GM12865 (cell line): ENCODE data around the gene RFX7.

Experiments
- DNase-seq: peaks from one replicate; pipeline ENCODE4 v3.0.0; 2010; ENCODE audit warnings: low read depth
- H3K4me3 ChIP-seq: 2 replicates; pipeline ENCODE4 v1.5.1; 2011; ENCODE audit warnings: mild to moderate bottlenecking, low read depth, low read length, control low read depth
- TF ChIP-seq, protein P1 (sequence below): IDR thresholded peaks from 2 replicates; pipeline ENCODE4 v1.5.1; 2011; ENCODE audit warnings: low read length, control low read depth, low read depth, inconsistent platforms; ENCODE audit not compliant: insufficient read depth; ENCODE audit errors: missing control alignments

The RFX7 gene

DNA sequence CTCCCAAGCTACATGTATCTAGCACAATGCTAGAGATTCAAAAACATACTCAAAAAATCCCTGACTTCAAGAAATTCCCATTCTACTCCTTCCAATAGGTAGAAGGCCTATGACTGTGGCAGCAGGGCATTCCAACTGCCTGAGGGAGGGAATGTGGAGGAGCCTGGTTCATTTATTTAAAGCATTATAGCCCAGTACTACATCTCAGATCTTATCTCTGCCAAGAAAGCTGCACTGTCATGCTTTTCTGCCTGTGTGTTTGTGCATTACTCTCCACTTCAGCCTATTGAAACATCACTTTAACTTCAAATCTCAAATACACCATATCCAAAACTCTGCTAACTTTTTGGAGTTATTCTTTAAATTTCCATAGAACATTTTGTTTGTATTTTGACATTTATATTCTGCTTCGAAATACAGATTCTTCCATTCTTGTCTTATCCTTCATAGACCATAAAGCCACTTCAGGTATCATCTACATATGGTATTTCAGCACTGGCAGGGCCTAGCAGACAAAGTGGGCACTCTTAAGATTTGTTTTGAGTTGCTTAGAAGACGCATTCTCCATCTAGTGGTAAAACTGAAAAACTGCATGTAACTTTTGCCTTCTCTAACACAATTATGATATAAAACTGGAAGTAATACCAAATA, 191.2 kb downstream of the RFX7 start:
- TF ChIP-seq, protein P1, sequence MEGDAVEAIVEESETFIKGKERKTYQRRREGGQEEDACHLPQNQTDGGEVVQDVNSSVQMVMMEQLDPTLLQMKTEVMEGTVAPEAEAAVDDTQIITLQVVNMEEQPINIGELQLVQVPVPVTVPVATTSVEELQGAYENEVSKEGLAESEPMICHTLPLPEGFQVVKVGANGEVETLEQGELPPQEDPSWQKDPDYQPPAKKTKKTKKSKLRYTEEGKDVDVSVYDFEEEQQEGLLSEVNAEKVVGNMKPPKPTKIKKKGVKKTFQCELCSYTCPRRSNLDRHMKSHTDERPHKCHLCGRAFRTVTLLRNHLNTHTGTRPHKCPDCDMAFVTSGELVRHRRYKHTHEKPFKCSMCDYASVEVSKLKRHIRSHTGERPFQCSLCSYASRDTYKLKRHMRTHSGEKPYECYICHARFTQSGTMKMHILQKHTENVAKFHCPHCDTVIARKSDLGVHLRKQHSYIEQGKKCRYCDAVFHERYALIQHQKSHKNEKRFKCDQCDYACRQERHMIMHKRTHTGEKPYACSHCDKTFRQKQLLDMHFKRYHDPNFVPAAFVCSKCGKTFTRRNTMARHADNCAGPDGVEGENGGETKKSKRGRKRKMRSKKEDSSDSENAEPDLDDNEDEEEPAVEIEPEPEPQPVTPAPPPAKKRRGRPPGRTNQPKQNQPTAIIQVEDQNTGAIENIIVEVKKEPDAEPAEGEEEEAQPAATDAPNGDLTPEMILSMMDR = peak; percentile 64
- H3K4me3 ChIP-seq = no peak overlapping the region
- peak; percentile 50 for DNase-seq

DNA sequence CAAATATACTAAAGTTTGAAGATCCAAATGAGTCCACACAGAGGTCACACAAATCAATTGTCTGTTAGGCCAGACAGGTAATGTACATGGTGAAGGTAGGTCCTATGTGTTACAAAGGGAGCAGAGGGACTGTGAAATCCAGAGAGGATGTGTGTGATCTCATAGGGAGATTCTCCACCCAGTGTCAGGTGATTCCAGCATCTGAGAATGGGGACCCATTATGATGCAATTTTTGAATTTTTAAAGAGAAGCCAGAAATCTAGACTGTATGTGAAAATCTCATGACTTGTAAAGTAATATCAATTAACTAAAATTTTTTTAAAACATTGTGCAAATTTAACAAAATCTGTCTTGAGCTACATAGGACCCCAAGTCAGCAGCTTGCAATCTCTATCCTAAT, 192.0 kb downstream of the RFX7 start:
- TF ChIP-seq, protein P1 = no peak
- DNase-seq = no peak
- no peak overlapping the region for H3K4me3 ChIP-seq

DNA sequence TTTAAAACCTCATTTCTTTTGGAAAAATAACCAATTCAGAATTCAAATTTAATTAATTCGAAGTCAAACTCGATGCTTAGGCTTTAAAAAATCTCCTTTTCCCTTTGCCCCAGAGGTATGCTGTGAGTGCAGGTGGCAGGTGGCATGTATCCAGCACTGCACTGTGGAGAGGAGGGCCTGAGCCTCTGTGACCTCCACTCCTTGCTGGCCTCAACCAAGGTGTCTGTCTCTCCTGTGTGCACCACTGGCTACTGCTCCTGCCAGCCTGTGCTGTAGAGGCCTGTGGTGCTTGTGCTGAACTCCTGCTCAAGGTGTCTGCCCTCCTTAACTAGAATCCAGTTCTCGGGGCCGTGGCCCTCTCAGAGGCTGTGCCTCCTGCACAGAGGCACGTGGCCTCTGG, 194.1 kb downstream of the RFX7 start:
- TF ChIP-seq, protein P1 = no peak
- no peak overlapping the region for H3K4me3 ChIP-seq

DNA sequence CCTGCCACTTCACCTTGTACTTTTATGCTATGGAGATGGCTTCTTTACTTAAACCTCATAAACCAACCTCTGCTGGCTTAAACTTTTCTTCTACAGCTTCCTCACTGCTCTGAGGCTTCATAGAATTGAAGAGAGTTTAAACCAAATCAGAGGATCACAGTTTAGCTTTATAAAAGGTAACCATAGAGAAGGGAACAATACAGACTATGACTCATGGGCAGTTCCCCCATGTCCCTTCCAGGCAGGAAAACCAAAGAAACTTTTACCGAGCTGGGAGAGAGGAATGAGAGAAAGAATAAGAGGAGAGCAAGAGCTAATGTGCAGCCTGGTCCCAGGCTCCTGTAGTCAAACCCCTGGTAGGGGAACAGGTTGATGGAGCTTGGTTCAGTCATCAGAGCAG, 196.3 kb downstream of the RFX7 start:
- no peak for DNase-seq
- H3K4me3 ChIP-seq = no peak overlapping the region
- TF ChIP-seq, protein P1 = no peak

More for the DNA sequence above, 194.1 kb downstream of the RFX7 start:
- DNase-seq = no peak

DNA sequence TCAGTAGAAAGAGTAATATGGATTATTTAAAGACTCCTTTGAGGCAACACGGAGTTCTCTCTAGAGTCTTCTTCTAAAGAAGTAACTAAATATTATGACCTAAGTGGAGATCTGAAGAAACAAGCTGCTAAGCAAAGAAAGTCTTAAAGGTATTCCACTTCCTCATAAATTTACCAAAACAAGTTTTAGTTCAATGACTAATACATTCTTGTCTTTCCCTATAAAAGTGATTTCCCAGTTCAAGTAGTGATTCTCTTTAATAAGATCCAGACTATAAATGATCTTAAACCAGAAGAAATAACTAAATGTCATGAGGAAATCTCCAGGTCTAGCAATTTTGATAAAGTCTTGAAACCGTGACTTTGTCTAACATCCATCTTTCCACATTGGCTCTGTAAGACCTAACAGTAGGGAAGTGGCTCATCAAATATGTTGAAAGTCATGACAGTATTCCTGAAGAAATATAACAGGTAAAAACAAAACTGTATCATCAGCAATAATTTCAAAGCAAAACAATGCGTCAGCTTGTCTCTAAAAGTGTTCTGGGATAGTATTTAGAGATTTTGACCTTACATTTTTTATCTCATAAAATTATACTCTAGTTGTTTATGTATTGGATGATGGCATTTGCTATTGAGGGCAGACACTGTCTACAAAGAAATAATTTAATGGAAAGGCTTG, 198.5 kb downstream of the RFX7 start:
- H3K4me3 ChIP-seq = no peak overlapping the region
- no peak for DNase-seq
- TF ChIP-seq, protein P1 = no peak

DNA sequence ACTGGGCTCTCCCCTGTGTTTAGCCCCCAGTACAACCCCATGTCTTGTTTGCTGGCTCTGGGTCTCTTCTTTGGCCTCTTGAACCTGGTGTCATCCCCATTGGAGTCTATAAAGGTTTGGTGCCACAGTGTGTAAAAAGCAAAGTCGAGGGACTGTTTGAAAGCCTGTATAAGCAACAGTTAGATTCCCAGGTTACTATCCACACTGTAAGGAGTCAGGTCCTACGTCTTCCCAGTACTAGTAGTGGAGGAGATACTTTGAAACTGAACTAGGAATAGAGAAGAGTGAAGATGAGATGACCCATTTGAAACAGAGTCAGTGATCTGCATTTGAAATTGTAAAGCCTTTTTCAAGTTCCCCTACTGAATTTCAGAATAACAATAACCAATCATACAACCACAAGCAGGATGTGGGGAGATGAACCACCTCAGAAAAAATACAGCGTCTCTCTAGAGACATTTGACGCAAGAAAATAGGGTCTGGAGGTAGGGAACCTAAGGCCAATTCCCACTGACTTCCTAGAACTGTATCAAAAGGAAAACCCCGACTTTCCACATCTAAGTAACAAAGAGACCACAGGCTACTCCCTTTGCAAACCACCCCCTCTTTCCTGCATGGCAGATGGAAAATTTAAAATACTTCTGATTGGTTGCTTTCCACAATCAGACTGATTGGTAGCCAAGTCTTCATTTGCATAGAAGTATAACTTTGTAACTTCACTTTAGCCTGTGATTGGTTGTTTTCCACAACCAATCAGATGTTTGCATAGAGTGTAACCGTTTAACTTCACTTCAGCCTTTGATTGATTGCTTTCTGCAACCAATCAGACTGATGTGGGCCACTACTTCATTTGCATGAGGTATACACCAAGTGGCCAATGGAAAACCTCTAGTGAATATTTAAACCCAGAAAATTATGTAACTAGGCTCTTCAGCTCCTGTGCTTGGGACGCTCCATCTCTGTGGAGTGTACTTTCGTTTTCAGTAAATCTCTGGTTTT, 200.4 kb downstream of the RFX7 start:
- DNase-seq = peak; percentile 43
- TF ChIP-seq, protein P1 = no peak
- no peak overlapping the region for H3K4me3 ChIP-seq
